Liver (tissue), 3 donors: ENCODE results near the gene GRK5.

Experiments
- EGR1 ChIP-seq, 2 donors: IDR thresholded peaks; 2 replicates each; pipeline ENCODE4 v1.6.1; 2016 to 2018; ENCODE audit warnings: antibody characterized with exemption in 2 of 2, low read depth in 2 of 2
- FOXA1 ChIP-seq: IDR thresholded peaks from 2 replicates; pipeline ENCODE4 v1.6.1; 2016; ENCODE audit warnings: antibody characterized with exemption
- GABPA ChIP-seq, 2 donors: IDR thresholded peaks in 1 of 2; conservative IDR thresholded peaks in 1 of 2; 2 replicates each; pipeline ENCODE4 v1.6.1; 2016; ENCODE audit warnings: antibody characterized with exemption in 2 of 2, mild to moderate bottlenecking in 1 of 2, moderate library complexity in 1 of 2
- HNF4G ChIP-seq: IDR thresholded peaks from 2 replicates; pipeline ENCODE4 v1.6.1; 2016; ENCODE audit warnings: antibody characterized with exemption
- JUND ChIP-seq, 2 donors: IDR thresholded peaks; 2 replicates each; pipeline ENCODE4 v1.6.1; 2016; ENCODE audit warnings: antibody characterized with exemption in 2 of 2
- TAF1 ChIP-seq: conservative IDR thresholded peaks from 2 replicates; pipeline ENCODE4 v1.6.1; 2016; ENCODE audit warnings: antibody characterized with exemption, mild to moderate bottlenecking
- YY1 ChIP-seq: IDR thresholded peaks from 2 replicates; pipeline ENCODE4 v1.6.1; 2016; ENCODE audit warnings: antibody characterized with exemption, mild to moderate bottlenecking
- TF ChIP-seq, protein P1 (sequence below): fragments of 150-350 bp; IDR thresholded peaks from 2 replicates; pipeline ENCODE4 v1.5.1; 2017; ENCODE audit warnings: improper control_type of control experiment, low read depth, low read length; ENCODE audit not compliant: missing input control
- TF ChIP-seq, protein P2 (sequence below): IDR thresholded peaks from 2 replicates; pipeline ENCODE4 v1.6.1; 2016; ENCODE audit warnings: antibody characterized with exemption
- TF ChIP-seq, protein P3 (sequence below): IDR thresholded peaks from 2 replicates; pipeline ENCODE4 v1.6.1; 2016; ENCODE audit warnings: antibody characterized with exemption, mild to moderate bottlenecking
- TF ChIP-seq, protein P4 (sequence below): IDR thresholded peaks from 2 replicates; pipeline ENCODE4 v1.6.1; 2016; ENCODE audit warnings: antibody characterized with exemption
- donor health status: healthy.
- donor health status: healthy.

DNA sequence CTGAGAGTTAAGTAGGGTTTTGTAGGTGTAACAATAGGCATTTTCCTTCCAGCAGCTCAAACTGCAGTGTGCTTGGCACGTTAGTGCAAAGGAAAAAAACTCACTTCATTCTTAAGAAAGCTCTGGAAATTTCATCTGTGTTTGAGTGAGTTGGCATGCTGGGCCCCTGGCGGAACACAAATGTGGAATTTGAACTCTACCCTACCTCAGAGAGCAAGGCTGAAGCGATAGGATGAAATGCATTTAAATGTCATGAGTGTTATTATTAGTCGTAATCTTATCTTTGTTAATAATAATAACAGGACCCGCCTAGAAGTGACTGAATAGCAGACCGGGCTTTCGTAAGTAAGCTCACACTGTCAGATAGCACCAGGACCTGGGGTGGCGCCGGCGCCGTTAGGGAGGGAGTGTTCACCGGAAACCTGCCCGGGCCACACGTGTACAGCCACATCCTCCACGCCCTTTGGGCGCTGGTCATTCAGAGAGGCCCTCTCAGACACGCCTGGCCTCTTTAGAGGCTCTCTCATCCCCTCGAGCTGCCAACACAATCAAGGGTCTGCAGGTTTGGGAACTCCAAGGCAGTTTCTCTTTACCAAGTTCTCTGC, 63.5 kb downstream of the GRK5 start:
- TF ChIP-seq, protein P1, sequence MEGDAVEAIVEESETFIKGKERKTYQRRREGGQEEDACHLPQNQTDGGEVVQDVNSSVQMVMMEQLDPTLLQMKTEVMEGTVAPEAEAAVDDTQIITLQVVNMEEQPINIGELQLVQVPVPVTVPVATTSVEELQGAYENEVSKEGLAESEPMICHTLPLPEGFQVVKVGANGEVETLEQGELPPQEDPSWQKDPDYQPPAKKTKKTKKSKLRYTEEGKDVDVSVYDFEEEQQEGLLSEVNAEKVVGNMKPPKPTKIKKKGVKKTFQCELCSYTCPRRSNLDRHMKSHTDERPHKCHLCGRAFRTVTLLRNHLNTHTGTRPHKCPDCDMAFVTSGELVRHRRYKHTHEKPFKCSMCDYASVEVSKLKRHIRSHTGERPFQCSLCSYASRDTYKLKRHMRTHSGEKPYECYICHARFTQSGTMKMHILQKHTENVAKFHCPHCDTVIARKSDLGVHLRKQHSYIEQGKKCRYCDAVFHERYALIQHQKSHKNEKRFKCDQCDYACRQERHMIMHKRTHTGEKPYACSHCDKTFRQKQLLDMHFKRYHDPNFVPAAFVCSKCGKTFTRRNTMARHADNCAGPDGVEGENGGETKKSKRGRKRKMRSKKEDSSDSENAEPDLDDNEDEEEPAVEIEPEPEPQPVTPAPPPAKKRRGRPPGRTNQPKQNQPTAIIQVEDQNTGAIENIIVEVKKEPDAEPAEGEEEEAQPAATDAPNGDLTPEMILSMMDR = no peak
- peak; percentile 26 for TF ChIP-seq HNF4G
- TF ChIP-seq FOXA1 = no peak
- TF ChIP-seq, protein P2, sequence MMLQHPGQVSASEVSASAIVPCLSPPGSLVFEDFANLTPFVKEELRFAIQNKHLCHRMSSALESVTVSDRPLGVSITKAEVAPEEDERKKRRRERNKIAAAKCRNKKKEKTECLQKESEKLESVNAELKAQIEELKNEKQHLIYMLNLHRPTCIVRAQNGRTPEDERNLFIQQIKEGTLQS = no peak
- TF ChIP-seq, protein P3, sequence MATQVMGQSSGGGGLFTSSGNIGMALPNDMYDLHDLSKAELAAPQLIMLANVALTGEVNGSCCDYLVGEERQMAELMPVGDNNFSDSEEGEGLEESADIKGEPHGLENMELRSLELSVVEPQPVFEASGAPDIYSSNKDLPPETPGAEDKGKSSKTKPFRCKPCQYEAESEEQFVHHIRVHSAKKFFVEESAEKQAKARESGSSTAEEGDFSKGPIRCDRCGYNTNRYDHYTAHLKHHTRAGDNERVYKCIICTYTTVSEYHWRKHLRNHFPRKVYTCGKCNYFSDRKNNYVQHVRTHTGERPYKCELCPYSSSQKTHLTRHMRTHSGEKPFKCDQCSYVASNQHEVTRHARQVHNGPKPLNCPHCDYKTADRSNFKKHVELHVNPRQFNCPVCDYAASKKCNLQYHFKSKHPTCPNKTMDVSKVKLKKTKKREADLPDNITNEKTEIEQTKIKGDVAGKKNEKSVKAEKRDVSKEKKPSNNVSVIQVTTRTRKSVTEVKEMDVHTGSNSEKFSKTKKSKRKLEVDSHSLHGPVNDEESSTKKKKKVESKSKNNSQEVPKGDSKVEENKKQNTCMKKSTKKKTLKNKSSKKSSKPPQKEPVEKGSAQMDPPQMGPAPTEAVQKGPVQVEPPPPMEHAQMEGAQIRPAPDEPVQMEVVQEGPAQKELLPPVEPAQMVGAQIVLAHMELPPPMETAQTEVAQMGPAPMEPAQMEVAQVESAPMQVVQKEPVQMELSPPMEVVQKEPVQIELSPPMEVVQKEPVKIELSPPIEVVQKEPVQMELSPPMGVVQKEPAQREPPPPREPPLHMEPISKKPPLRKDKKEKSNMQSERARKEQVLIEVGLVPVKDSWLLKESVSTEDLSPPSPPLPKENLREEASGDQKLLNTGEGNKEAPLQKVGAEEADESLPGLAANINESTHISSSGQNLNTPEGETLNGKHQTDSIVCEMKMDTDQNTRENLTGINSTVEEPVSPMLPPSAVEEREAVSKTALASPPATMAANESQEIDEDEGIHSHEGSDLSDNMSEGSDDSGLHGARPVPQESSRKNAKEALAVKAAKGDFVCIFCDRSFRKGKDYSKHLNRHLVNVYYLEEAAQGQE = peak; percentile 24
- TF ChIP-seq, protein P4, sequence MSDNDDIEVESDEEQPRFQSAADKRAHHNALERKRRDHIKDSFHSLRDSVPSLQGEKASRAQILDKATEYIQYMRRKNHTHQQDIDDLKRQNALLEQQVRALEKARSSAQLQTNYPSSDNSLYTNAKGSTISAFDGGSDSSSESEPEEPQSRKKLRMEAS = peak; percentile 61
- TF ChIP-seq TAF1 = peak; percentile 39
- no peak for TF ChIP-seq YY1
- no peak for TF ChIP-seq EGR1 (IDR thresholded peaks at IDR 0.05; ENCODE audit: low read depth in 2 of 2)
- TF ChIP-seq GABPA (IDR thresholded peaks at IDR 0.05 in 1 of 2, conservative IDR thresholded peaks at IDR 0.05 in 1 of 2) = peak; percentile 18 to 36
- no peak for TF ChIP-seq JUND (IDR thresholded peaks at IDR 0.05)
